Right hindlimb (tissue), 1 donor: ENCODE measurements around the gene MUC3A.
"Not testable (repeated sequence)": the region's sequence is repeated elsewhere in the genome, so short reads cannot be mapped to it uniquely, and the experiment has no call there.

Experiments
- DNase-seq: peaks from one replicate; pipeline ENCODE4 v3.0.0-alpha.2; 2018

MUC3A gene

GRCh38 chr7:100949227-100949932 is at the start of gene MUC3A:
Gene MUC3A, plus strand, starts transcription at chr7:100949534. Its CDS starts 91 bp downstream, at chr7:100949625.
- no peak for DNase-seq

GRCh38 chr7:100900978-100901377 is 48.4 kb upstream of the MUC3A start:
- no peak for DNase-seq

GRCh38 chr7:100901921-100902332 is 47.4 kb upstream of the MUC3A start:
- no peak for DNase-seq

GRCh38 chr7:100902638-100903037 is 46.7 kb upstream of the MUC3A start:
- DNase-seq: no peak

GRCh38 chr7:100908512-100908911 is 40.8 kb upstream of the MUC3A start:
- DNase-seq: no peak

GRCh38 chr7:100910443-100910842 is 38.9 kb upstream of the MUC3A start:
- DNase-seq: not testable (repeated sequence)

GRCh38 chr7:100911484-100911883 is 37.9 kb upstream of the MUC3A start:
- no peak for DNase-seq

- DNase-seq: no peak
Measured at GRCh38 chr7:100914208-100914878, 35.0 kb upstream of the MUC3A start.

- no peak for DNase-seq
Measured at GRCh38 chr7:100914879-100915447, 34.4 kb upstream of the MUC3A start.

- not testable (repeated sequence) for DNase-seq
Measured at GRCh38 chr7:100919335-100919734, 30.0 kb upstream of the MUC3A start.

GRCh38 chr7:100919779-100920437 is 29.4 kb upstream of the MUC3A start:
- not testable (repeated sequence) for DNase-seq

GRCh38 chr7:100921039-100921438 is 28.3 kb upstream of the MUC3A start:
- no peak for DNase-seq

- DNase-seq: not testable (repeated sequence)
Measured at GRCh38 chr7:100923616-100924015, 25.7 kb upstream of the MUC3A start.

GRCh38 chr7:100929808-100930174 is 19.5 kb upstream of the MUC3A start:
- no peak for DNase-seq

- no peak for DNase-seq
Measured at GRCh38 chr7:100933734-100934133, 15.6 kb upstream of the MUC3A start.

- DNase-seq: not testable (repeated sequence)
Measured at GRCh38 chr7:100935381-100935780, 14.0 kb upstream of the MUC3A start.

- not testable (repeated sequence) for DNase-seq
Measured at GRCh38 chr7:100936167-100936566, 13.2 kb upstream of the MUC3A start.

- DNase-seq: no peak
Measured at GRCh38 chr7:100942045-100942774, 7.1 kb upstream of the MUC3A start.

GRCh38 chr7:100943693-100944092 is 5.6 kb upstream of the MUC3A start:
- no peak for DNase-seq

GRCh38 chr7:100944138-100944537 is 5.2 kb upstream of the MUC3A start:
- no peak for DNase-seq

- no peak for DNase-seq
Measured at GRCh38 chr7:100946111-100946510, 3.2 kb upstream of the MUC3A start.

GRCh38 chr7:100946766-100947365 is 2.5 kb upstream of the MUC3A start:
- DNase-seq: no peak
